Breast epithelium (tissue), 4 donors: ENCODE measurements around the gene ZNF891. TPM values are rescaled to one million over a fixed set of nuclear protein-coding genes. Genes with fewer than 3 reads are reported as not detected.

Source experiments
- DNase-seq, 2 donors: peaks; one replicate each; pipeline ENCODE4 v3.0.0-alpha.2; 2019; ENCODE audit warnings: low spot score in 2 of 2
- H3K27ac ChIP-seq, 2 donors: fragments of 200-600 bp; sonication (generic) in 1 of 2; one replicate each; pipeline ENCODE4 v1.5.1; 2016 to 2019; ENCODE audit warnings: mild to moderate bottlenecking in 1 of 2
- H3K27me3 ChIP-seq, 2 donors: fragments of 200-600 bp; sonication (generic) in 1 of 2; one replicate each; pipeline versions ENCODE4 v1.5.1 to v1.6.0; 2017 to 2019; ENCODE audit warnings: control low read depth in 1 of 2, mild to moderate bottlenecking in 1 of 2
- H3K36me3 ChIP-seq: fragments of 200-600 bp; one replicate; pipeline ENCODE4 v1.5.1; 2019
- H3K4me1 ChIP-seq, 2 donors: fragments of 200-600 bp; sonication (generic); one replicate each; pipeline ENCODE4 v1.5.1; 2016 to 2019; ENCODE audit warnings: control low read depth in 1 of 2
- H3K4me3 ChIP-seq, 3 donors: fragments of 200-600 bp; sonication (generic); 1 replicate in 2 of 3; 2 replicates in 1 of 3; pipeline ENCODE4 v1.5.1; 2016 to 2019; ENCODE audit warnings: mild to moderate bottlenecking in 3 of 3, moderate library complexity in 2 of 3
- H3K9me3 ChIP-seq, 2 donors: fragments of 200-600 bp; sonication (generic) in 1 of 2; one replicate each; pipeline ENCODE4 v1.5.1; 2016 to 2019; ENCODE audit warnings: control low read depth in 1 of 2
- POLR2A ChIP-seq: fragments of 450-650 bp; IDR thresholded peaks from one replicate; pipeline ENCODE4 v1.6.1; 2016; ENCODE audit warnings: antibody characterized with exemption, mild to moderate bottlenecking, moderate library complexity
- POLR2AphosphoS5 ChIP-seq, 3 donors: sonication (generic); formaldehyde crosslinking; IDR thresholded peaks; one replicate each; pipeline ENCODE4 v1.6.1; 2017; ENCODE audit warnings: antibody characterized with exemption in 3 of 3
- intact Hi-C: fragments of 100-400 bp; cut with DNase I; formaldehyde crosslinking; loops from one replicate; pipeline ENCODE4 v1.15.1; 2023; ENCODE audit warnings: low total_unique reads
- total RNA-seq, 3 donors: library from RNA; depleted of rRNA; stranded (reverse); fragments of >200 nt; gene quantifications; one replicate each; pipeline ENCODE4 v1.1.0, GENCODE V29; 2016
- TF ChIP-seq, protein P1 (sequence below), 3 donors: fragments of 450-650 bp; IDR thresholded peaks; one replicate each; pipeline ENCODE4 v1.5.1; 2016 to 2017; ENCODE audit warnings: antibody characterized with exemption in 3 of 3, mild to moderate bottlenecking in 3 of 3, moderate library complexity in 3 of 3

Gene ZNF891
- total RNA-seq, 3 donors from 2014 or later, result 2.7 to 5.7 (median 4.6) TPM

GRCh38 chr12:133156125-133156690 lies 26.1 kb upstream of the ZNF891 start:
- intact Hi-C loops, result no loop called here
- TF ChIP-seq POLR2A, result no peak
- TF ChIP-seq POLR2AphosphoS5 (IDR thresholded peaks at IDR 0.05), result no peak
- TF ChIP-seq, protein P1, sequence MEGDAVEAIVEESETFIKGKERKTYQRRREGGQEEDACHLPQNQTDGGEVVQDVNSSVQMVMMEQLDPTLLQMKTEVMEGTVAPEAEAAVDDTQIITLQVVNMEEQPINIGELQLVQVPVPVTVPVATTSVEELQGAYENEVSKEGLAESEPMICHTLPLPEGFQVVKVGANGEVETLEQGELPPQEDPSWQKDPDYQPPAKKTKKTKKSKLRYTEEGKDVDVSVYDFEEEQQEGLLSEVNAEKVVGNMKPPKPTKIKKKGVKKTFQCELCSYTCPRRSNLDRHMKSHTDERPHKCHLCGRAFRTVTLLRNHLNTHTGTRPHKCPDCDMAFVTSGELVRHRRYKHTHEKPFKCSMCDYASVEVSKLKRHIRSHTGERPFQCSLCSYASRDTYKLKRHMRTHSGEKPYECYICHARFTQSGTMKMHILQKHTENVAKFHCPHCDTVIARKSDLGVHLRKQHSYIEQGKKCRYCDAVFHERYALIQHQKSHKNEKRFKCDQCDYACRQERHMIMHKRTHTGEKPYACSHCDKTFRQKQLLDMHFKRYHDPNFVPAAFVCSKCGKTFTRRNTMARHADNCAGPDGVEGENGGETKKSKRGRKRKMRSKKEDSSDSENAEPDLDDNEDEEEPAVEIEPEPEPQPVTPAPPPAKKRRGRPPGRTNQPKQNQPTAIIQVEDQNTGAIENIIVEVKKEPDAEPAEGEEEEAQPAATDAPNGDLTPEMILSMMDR (IDR thresholded peaks at IDR 0.05), result no peak
- no peak for DNase-seq
- Histone ChIP-seq H3K27ac (no peak overlapping the region), H3K27me3 (no peaks in the 10 kb centered on the region), H3K9me3 (peaks cover 92 to 100% of the 10 kb centered on the region in 2 donors), H3K4me1 (no peaks in the 10 kb centered on the region), H3K36me3 (peaks cover 43% of the 10 kb centered on the region), H3K4me3 (peak overlapping the region in 1 of 3 donors; percentile 13)

DNA sequence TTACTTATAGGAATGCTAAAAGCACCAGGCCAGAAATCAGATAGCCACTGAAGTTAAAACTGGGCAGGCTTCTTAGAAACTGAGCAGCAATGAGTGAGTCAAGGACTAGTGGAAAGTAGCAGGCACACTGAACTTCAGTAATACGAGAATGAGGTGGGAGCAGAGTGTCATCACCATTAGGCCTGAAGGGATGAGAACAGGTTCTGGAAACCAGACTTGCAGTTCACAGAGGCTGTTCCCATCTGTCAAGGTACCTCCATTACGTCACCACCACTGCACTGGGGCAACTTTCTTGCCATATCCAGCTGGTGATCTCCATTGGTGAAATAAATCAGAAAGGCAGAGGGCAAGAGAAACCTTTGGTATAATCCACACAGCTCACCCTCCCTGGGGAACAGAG lies 15.9 kb upstream of the ZNF891 start:
- TF ChIP-seq, protein P1 (IDR thresholded peaks at IDR 0.05), result no peak
- no peak for TF ChIP-seq POLR2A
- no peak for TF ChIP-seq POLR2AphosphoS5 (IDR thresholded peaks at IDR 0.05)
- no peaks in the 10 kb centered on the region for H3K4me1 ChIP-seq
- no peak overlapping the region for H3K4me3 ChIP-seq
- H3K27me3 ChIP-seq, result no peaks in the 10 kb centered on the region
- intact Hi-C loops, result loop anchor here (2.0 kb wide), 1 partner anchor 55 kb away; no protein-coding TSS in a partner anchor
- H3K9me3 ChIP-seq, result peaks cover 55 to 100% of the 10 kb centered on the region in 2 donors
- no peak for DNase-seq
- H3K36me3 ChIP-seq, result peaks cover 34% of the 10 kb centered on the region
- no peak overlapping the region for H3K27ac ChIP-seq

DNA sequence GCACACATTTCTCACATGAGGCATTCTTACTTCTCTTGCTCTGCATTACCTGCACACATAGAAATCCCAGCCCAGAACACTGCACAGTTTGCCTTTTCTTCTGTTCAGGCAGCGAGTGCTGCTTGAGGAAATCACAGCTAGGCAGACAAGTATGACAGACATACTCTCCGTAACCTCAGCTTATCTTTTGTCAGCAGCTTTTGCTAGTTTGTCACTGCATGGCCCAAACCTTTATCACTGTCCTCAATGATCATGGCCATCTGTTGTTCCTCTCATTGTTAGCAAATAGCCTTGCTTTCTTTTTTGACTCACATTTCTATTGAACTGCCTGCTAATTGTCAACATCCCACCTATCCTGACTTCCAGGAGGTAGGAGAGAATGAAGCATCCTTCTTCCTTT lies 5.7 kb upstream of the ZNF891 start:
- no peak overlapping the region for H3K4me3 ChIP-seq
- TF ChIP-seq POLR2A (no peak), POLR2AphosphoS5 (IDR thresholded peaks at IDR 0.05) (no peak)
- TF ChIP-seq, protein P1 (IDR thresholded peaks at IDR 0.05), result no peak
- H3K27ac ChIP-seq, result no peak overlapping the region

GRCh38 chr12:133130808-133131128 lies 694 bp upstream of the ZNF891 start:
- H3K4me1 ChIP-seq, result no peaks in the 10 kb centered on the region
- peak overlapping the region; percentile 96 to 98 for H3K27ac ChIP-seq
- peaks cover 55 to 62% of the 10 kb centered on the region in 2 donors for H3K9me3 ChIP-seq
- H3K4me3 ChIP-seq, result peak overlapping the region; percentile 79 to 95 (median 86)
- peaks cover 22% of the 10 kb centered on the region for H3K36me3 ChIP-seq
- intact Hi-C loops, result no loop called here
- peak; percentile 25 to 56 for DNase-seq
- no peaks in the 10 kb centered on the region for H3K27me3 ChIP-seq
- TF ChIP-seq, protein P1 (IDR thresholded peaks at IDR 0.05), result no peak
- no peak for TF ChIP-seq POLR2A
- no peak for TF ChIP-seq POLR2AphosphoS5 (IDR thresholded peaks at IDR 0.05)

More for the DNA sequence above, 5.7 kb upstream of the ZNF891 start:
- intact Hi-C loops, result loop anchor here (1.0 kb wide), 1 partner anchor 37 kb away; no protein-coding TSS in a partner anchor
- Histone ChIP-seq H3K9me3 (peaks cover 70 to 84% of the 10 kb centered on the region in 2 donors), H3K36me3 (peaks cover 39% of the 10 kb centered on the region), H3K27me3 (no peaks in the 10 kb centered on the region), H3K4me1 (no peaks in the 10 kb centered on the region)
- no peak for DNase-seq

- Histone ChIP-seq H3K4me1 (no peaks in the 10 kb centered on the region), H3K27ac (peak overlapping the region; percentile 96 to 98), H3K36me3 (peaks cover 9% of the 10 kb centered on the region), H3K4me3 (peak overlapping the region; percentile 79 to 95 (median 86)), H3K27me3 (no peaks in the 10 kb centered on the region), H3K9me3 (peaks cover 56 to 62% of the 10 kb centered on the region in 2 donors)
- DNase-seq, result no peak
- TF ChIP-seq POLR2A, result no peak
- no peak for TF ChIP-seq POLR2AphosphoS5 (IDR thresholded peaks at IDR 0.05)
- TF ChIP-seq, protein P1 (IDR thresholded peaks at IDR 0.05), result no peak
- intact Hi-C loops, result no loop called here
These were observed 571 bp downstream of the ZNF891 start for GRCh38 chr12:133129368-133130037.
